OCI-LY1 (cell line): ENCODE results near the gene AK4.

Experiments used
- EZH2 ChIP-seq: fragments of 200-600 bp; sonication (generic), shearing (Covaris generic); IDR thresholded peaks from 2 replicates; pipeline ENCODE4 v1.8.0; 2017; ENCODE audit warnings: borderline replicate concordance, mixed run types, mild to moderate bottlenecking, antibody characterized with exemption, low read length, moderate library complexity, mixed read lengths
- TF ChIP-seq, protein P1 (sequence below): fragments of 200-600 bp; sonication (generic), shearing (Covaris generic); IDR thresholded peaks from 2 replicates; pipeline ENCODE4 v1.5.1; 2017; ENCODE audit warnings: mild to moderate bottlenecking, antibody characterized with exemption, low read length, moderate library complexity, mixed read lengths

DNA sequence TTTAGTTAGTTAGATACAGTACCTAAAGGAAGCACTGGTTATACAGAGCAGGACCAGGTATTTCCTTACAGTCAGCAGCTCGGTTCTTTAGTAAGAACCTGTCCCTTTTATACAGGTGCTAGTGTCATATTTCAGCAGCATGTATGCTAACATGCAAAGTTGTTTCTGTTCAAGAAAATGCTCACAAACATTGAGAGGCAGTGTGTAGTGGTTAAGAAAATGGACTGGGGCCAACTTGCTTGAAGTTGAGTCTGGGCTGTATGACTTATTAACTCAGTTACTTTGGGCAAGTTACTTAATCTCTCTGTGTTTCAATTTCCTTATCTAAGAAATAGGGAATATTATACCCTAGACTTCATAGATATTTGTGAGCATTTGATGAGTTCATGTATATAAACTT is 31.1 kb downstream of the AK4 start:
- TF ChIP-seq, protein P1, sequence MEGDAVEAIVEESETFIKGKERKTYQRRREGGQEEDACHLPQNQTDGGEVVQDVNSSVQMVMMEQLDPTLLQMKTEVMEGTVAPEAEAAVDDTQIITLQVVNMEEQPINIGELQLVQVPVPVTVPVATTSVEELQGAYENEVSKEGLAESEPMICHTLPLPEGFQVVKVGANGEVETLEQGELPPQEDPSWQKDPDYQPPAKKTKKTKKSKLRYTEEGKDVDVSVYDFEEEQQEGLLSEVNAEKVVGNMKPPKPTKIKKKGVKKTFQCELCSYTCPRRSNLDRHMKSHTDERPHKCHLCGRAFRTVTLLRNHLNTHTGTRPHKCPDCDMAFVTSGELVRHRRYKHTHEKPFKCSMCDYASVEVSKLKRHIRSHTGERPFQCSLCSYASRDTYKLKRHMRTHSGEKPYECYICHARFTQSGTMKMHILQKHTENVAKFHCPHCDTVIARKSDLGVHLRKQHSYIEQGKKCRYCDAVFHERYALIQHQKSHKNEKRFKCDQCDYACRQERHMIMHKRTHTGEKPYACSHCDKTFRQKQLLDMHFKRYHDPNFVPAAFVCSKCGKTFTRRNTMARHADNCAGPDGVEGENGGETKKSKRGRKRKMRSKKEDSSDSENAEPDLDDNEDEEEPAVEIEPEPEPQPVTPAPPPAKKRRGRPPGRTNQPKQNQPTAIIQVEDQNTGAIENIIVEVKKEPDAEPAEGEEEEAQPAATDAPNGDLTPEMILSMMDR, result no peak
- TF ChIP-seq EZH2, result no peak
